ENCODE data around the gene DENND11. TPM values are rescaled to one million over a fixed set of nuclear protein-coding genes. Genes with fewer than 3 reads are reported as not detected.
"Not testable (repeated sequence)": the region's sequence is repeated elsewhere in the genome, so short reads cannot be mapped to it uniquely, and the experiment has no call there.

DENND11 gene
- polyA plus RNA-seq, 2 of the 4 experiments (the other 2 are of a cell fraction) = 7.1 to 11.5 TPM

- Histone ChIP-seq H3K4me1 (peaks cover 24% of the 10 kb centered on the region), H3K9me3 (no peaks in the 10 kb centered on the region), H3K4me2 (no peak overlapping the region), H3K27ac (no peak overlapping the region), H3K4me3 (no peak overlapping the region)
- ChIA-PET POLR2A (no interaction called here), CTCF (no interaction called here)
- FAIRE-seq (no peak), DNase-seq (ENCODE audit: low read depth in 1 of 2, low spot score in 1 of 2) (no peak), ATAC-seq (no peak)
- WGBS (ENCODE audit: missing lambda C conversion rate) = 90% methylated on average over 3 of the region's 3 CpGs
- no peak for TF ChIP-seq ESRRA (IDR thresholded peaks at IDR 0.05; ENCODE audit: borderline replicate concordance, low read length)
- no peak for TF ChIP-seq HOXB13 (CRISPR knock-in tag; IDR thresholded peaks at IDR 0.05; ENCODE audit: low read depth)
- TF ChIP-seq CEBPB (IDR thresholded peaks at IDR 0.05) = no peak
- TF ChIP-seq NFE2L2 (conservative IDR thresholded peaks at IDR 0.05; ENCODE audit: low read length) = no peak
- no peak for TF ChIP-seq ATOH8 (CRISPR knock-in tag; IDR thresholded peaks at IDR 0.05; ENCODE audit: low read depth)
Measured at GRCh38 chr7:141691540-141691939, 10.4 kb downstream of the DENND11 start.

- ATAC-seq; POLR2A ChIA-PET; H3K4me3 ChIP-seq; H3K27ac ChIP-seq; DNase-seq (ENCODE audit: low read depth in 1 of 2, low spot score in 1 of 2); H3K4me1 ChIP-seq; H3K4me2 ChIP-seq; H3K9me3 ChIP-seq; FAIRE-seq: not testable (repeated sequence)
- WGBS (ENCODE audit: missing lambda C conversion rate) = 95% methylated on average over 3 of the region's 3 CpGs
- CTCF ChIA-PET = interaction anchor here (1.0 to 1.4 kb wide), 3 partner anchors 34 to 97 kb away, joined by 3 to 6 read pairs (median 4); partner anchors contain the start of gene SSBP1
Measured at GRCh38 chr7:141689072-141689825, 12.7 kb downstream of the DENND11 start.

GRCh38 chr7:141688043-141688442, 13.9 kb downstream of the DENND11 start:
- Histone ChIP-seq H3K9me3 (no peaks in the 10 kb centered on the region), H3K27ac (no peak overlapping the region), H3K4me3 (no peak overlapping the region), H3K4me1 (0 out of 3 replicates have a peak, but pooled peaks cover under 1% of the 10 kb centered on the region), H3K4me2 (no peak overlapping the region)
- WGBS (ENCODE audit: missing lambda C conversion rate) = 96% methylated on average over 5 of the region's 5 CpGs
- TF ChIP-seq POLR2A (IDR thresholded peaks at IDR 0.05; ENCODE audit: low read length) = no peak
- TF ChIP-seq HOXB13 (CRISPR knock-in tag; IDR thresholded peaks at IDR 0.05; ENCODE audit: low read depth) = no peak
- TF ChIP-seq EP300 (IDR thresholded peaks at IDR 0.05) = no peak
- no peak for TF ChIP-seq PBX3 (IDR thresholded peaks at IDR 0.05)
- TF ChIP-seq MAX (IDR thresholded peaks at IDR 0.05) = no peak
- no peak for TF ChIP-seq JUN (IDR thresholded peaks at IDR 0.05)
- no peak for DNase-seq (ENCODE audit: low read depth in 1 of 2, low spot score in 1 of 2)
- FAIRE-seq = no peak
- CTCF ChIA-PET = interaction anchor here (1.0 to 1.4 kb wide), 3 partner anchors 33 to 98 kb away, joined by 3 to 6 read pairs (median 4); partner anchors contain the start of gene SSBP1
- POLR2A ChIA-PET = no interaction called here
- ATAC-seq = no peak

- ChIA-PET CTCF (interaction anchor here (0.8 to 1.4 kb wide), 4 partner anchors 15 to 52 kb away, joined by 3 to 4 read pairs (median 3); partner anchors contain the start of genes DENND11 and SSBP1), POLR2A (no interaction called here)
- ATAC-seq = no peak
- no peak overlapping the region for H3K4me2 ChIP-seq
- no peak for TF ChIP-seq ZSCAN20 (CRISPR knock-in tag; IDR thresholded peaks at IDR 0.05)
- no peak for TF ChIP-seq HDAC2 (IDR thresholded peaks at IDR 0.05)
- no peak for TF ChIP-seq RFX5 (IDR thresholded peaks at IDR 0.05)
- no peak for TF ChIP-seq MAFK (IDR thresholded peaks at IDR 0.05; ENCODE audit: partially characterized antibody)
- TF ChIP-seq MAZ (IDR thresholded peaks at IDR 0.05; ENCODE audit: borderline replicate concordance, low read depth, low read length) = no peak
- TF ChIP-seq HOXB5 (CRISPR knock-in tag; IDR thresholded peaks at IDR 0.05) = no peak
- TF ChIP-seq CBX8 (IDR thresholded peaks at IDR 0.05) = no peak
- no peak for TF ChIP-seq ZNF302 (CRISPR knock-in tag; IDR thresholded peaks at IDR 0.05)
- no peak for TF ChIP-seq TP53 (CRISPR knock-in tag; IDR thresholded peaks at IDR 0.05)
- no peak for TF ChIP-seq CHD2 (IDR thresholded peaks at IDR 0.05; ENCODE audit: low read length, partially characterized antibody)
- TF ChIP-seq MYC (IDR thresholded peaks at IDR 0.05; ENCODE audit: borderline replicate concordance, low read length) = no peak
- no peak for TF ChIP-seq NR3C1 (IDR thresholded peaks at IDR 0.05)
- TF ChIP-seq HEYL (CRISPR knock-in tag; IDR thresholded peaks at IDR 0.05) = no peak
- no peak for FAIRE-seq
- H3K27ac ChIP-seq = no peak overlapping the region
- no peaks in the 10 kb centered on the region for H3K4me1 ChIP-seq
- no peak for DNase-seq (ENCODE audit: low read depth in 1 of 2, low spot score in 1 of 2)
- no peaks in the 10 kb centered on the region for H3K9me3 ChIP-seq
- 90% methylated on average over 6 of the region's 6 CpGs for WGBS (ENCODE audit: missing lambda C conversion rate)
- no peak overlapping the region for H3K4me3 ChIP-seq
Measured at GRCh38 chr7:141686670-141687069, 15.3 kb downstream of the DENND11 start.

All from A549 (cell line).